Choroid plexus epithelial cell (primary cell): ENCODE results near the gene SF3A1.
"Not testable (repeated sequence)": the region's sequence is repeated elsewhere in the genome, so short reads cannot be mapped to it uniquely, and the experiment has no call there.

Experiments
- DNase-seq: peaks from one replicate; pipeline ENCODE4 v3.0.0-alpha.2; 2010; ENCODE audit warnings: low read depth
- H3K4me3 ChIP-seq: 2 replicates; pipeline ENCODE4 v1.5.1; 2011; ENCODE audit warnings: low read depth, mild to moderate bottlenecking, control low read depth, low read length, moderate library complexity
- TF ChIP-seq, protein P1 (sequence below): conservative IDR thresholded peaks from 2 replicates; pipeline ENCODE4 v1.5.1; 2011; ENCODE audit warnings: low read depth, mild to moderate bottlenecking, control low read depth, inconsistent platforms, low read length, moderate library complexity

SF3A1 gene, protein sequence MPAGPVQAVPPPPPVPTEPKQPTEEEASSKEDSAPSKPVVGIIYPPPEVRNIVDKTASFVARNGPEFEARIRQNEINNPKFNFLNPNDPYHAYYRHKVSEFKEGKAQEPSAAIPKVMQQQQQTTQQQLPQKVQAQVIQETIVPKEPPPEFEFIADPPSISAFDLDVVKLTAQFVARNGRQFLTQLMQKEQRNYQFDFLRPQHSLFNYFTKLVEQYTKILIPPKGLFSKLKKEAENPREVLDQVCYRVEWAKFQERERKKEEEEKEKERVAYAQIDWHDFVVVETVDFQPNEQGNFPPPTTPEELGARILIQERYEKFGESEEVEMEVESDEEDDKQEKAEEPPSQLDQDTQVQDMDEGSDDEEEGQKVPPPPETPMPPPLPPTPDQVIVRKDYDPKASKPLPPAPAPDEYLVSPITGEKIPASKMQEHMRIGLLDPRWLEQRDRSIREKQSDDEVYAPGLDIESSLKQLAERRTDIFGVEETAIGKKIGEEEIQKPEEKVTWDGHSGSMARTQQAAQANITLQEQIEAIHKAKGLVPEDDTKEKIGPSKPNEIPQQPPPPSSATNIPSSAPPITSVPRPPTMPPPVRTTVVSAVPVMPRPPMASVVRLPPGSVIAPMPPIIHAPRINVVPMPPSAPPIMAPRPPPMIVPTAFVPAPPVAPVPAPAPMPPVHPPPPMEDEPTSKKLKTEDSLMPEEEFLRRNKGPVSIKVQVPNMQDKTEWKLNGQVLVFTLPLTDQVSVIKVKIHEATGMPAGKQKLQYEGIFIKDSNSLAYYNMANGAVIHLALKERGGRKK

GRCh38 chr22:30356449-30357235 lies at the start of gene SF3A1, which contains the start of gene CCDC157:
SF3A1 (minus strand) TSS chr22:30356894; CDS start chr22:30356792, 102 bp downstream.
CCDC157 (plus strand) TSS chr22:30357007; CDS start chr22:30366001, 8,994 bp downstream.
- H3K4me3 ChIP-seq: peak within 1 kb of the TSS; percentile 98
- peak; percentile 95 for DNase-seq
- TF ChIP-seq, protein P1, sequence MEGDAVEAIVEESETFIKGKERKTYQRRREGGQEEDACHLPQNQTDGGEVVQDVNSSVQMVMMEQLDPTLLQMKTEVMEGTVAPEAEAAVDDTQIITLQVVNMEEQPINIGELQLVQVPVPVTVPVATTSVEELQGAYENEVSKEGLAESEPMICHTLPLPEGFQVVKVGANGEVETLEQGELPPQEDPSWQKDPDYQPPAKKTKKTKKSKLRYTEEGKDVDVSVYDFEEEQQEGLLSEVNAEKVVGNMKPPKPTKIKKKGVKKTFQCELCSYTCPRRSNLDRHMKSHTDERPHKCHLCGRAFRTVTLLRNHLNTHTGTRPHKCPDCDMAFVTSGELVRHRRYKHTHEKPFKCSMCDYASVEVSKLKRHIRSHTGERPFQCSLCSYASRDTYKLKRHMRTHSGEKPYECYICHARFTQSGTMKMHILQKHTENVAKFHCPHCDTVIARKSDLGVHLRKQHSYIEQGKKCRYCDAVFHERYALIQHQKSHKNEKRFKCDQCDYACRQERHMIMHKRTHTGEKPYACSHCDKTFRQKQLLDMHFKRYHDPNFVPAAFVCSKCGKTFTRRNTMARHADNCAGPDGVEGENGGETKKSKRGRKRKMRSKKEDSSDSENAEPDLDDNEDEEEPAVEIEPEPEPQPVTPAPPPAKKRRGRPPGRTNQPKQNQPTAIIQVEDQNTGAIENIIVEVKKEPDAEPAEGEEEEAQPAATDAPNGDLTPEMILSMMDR: no peak

DNA sequence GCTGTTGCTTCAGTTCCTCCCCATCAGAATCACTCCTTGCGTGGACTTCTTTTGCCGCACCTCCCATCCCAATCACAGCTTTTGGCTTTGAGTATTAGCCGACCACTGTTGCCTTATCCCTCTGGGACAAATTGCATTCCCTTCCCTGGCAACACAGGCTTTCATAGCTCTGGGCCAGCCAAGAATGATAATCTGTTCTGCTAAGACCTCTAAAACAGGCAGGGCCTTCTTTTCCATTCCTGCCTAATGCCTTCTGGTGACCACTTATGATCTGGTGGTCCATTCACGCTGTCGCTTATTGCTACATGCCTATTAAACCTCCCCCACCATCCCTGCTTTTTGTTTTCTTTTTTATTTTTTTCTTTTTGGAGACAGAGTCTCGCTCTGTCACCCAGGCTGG lies 49.7 kb upstream of the SF3A1 start:
- no peak for DNase-seq
- no peak overlapping the region for H3K4me3 ChIP-seq
- TF ChIP-seq, protein P1: no peak

GRCh38 chr22:30405731-30406130 lies 49.0 kb upstream of the SF3A1 start:
- H3K4me3 ChIP-seq: no peak overlapping the region
- no peak for DNase-seq
- TF ChIP-seq, protein P1: no peak

- TF ChIP-seq, protein P1: no peak
- DNase-seq: no peak
- no peak overlapping the region for H3K4me3 ChIP-seq
These were observed 47.6 kb upstream of the SF3A1 start for GRCh38 chr22:30404307-30404706.

- not testable (repeated sequence) for H3K4me3 ChIP-seq, DNase-seq
These were observed 46.0 kb upstream of the SF3A1 start for GRCh38 chr22:30402766-30403104.

DNA sequence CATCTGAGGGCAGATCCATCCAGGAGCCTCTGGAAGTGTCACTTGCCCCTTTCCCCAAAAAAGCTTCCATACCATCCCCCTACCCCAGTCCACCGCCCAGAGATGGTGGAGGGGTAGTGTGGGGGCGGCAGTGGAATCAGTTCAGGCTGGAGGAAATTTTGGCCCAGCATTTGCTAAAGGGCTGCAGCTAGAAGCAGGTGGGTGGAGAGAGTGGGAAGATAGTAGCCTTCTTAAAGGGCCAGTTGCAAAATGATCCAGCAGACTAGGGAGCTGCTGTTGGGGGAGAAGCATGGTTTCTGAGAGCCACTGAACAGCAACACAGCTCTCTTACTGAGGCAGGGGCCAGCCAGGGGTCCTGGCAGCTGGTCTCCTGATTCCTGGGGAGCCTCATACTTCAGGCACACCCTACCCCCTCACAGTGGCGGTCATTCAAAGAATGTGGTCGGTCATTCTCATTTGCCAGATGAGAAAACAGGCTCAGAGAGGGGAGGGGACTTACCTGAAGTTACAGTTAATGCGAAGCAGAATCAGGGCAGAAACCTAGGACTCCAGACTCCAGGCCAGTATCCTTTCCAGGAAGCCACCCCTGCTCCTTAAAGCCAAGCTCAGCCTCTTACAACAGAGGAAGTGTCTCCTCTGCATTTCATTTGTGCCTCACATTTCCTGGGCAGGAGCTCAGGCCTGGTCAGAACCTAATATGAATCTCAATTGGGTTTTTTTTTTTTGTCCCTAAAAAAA lies 45.5 kb upstream of the SF3A1 start:
- DNase-seq: peak; percentile 51
- no peak overlapping the region for H3K4me3 ChIP-seq
- TF ChIP-seq, protein P1: no peak

DNA sequence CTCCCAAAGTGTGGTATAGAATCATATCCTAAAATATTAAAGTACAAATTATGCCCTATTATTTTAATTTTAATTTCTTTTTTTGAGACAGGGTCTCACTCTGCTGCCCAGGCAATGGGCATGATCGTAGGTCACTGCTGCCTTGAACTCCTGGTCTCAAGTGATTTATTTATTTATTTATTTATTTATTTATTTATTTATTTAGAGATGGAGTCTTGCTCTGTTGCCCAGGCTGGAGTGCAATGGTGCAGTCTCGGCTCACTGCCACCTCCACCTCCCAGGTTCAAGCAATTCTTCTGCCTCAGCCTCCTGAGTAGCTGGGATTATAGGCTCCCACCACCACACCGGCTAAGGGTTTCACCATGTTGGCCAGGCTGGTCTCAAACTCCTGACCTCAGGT lies 44.3 kb upstream of the SF3A1 start:
- not testable (repeated sequence) for DNase-seq

More for the DNA sequence above, 44.3 kb upstream of the SF3A1 start:
- not testable (repeated sequence) for H3K4me3 ChIP-seq
